HG03378 (cell line): ENCODE measurements around the gene RGS9.
"Not testable (repeated sequence)": the region's sequence is repeated elsewhere in the genome, so short reads cannot be mapped to it uniquely, and the experiment has no call there.

Source experiments
- ATAC-seq: cut with Tn5 transposase; IDR thresholded peaks from one replicate; pipeline ENCODE4 v1.9.1; 2021; ENCODE audit warnings: mild to moderate bottlenecking, moderate library complexity; ENCODE audit not compliant: unreplicated experiment

The RGS9 gene

GRCh38 chr17:65204001-65204400, 66.8 kb downstream of the RGS9 start:
- ATAC-seq, result no peak

DNA sequence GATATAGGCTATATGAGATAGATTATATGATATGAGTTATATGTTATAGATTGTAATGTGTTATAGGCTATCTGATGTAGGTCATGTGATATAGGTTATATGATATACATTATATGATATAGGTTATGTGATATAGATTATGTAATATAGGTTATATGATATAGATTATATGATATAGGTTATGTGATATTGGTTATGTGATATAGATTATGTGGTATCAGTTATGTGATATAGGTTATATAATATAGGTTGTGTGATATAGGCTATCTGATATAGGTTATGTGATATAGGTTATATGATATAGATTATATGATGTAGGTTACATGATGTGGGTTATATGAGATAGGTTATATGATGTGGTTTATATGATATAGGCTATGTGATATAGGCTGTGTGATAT, 68.5 kb downstream of the RGS9 start:
- ATAC-seq, result no peak

GRCh38 chr17:65207448-65207847, 70.3 kb downstream of the RGS9 start:
- ATAC-seq, result not testable (repeated sequence)

GRCh38 chr17:65208717-65209116, 71.5 kb downstream of the RGS9 start:
- ATAC-seq, result no peak

GRCh38 chr17:65218261-65218660, 81.1 kb downstream of the RGS9 start:
- ATAC-seq, result no peak

GRCh38 chr17:65219124-65219523, 82.0 kb downstream of the RGS9 start:
- no peak for ATAC-seq

DNA sequence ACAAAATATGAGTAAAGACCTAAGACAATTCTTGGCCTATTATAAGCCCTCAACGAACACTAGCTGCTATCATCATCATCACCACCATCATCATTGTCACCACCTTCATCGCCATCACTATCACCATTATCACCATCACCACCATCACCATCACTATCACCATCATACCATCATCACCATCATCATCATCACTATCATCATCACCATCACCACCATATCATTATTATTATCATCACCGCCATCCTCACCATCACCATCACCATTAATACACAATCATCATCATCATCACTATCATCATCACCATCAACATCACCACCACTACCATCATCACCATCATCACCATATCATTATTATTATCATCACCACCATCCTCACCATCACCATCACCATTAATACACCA, 82.5 kb downstream of the RGS9 start:
- ATAC-seq, result no peak

GRCh38 chr17:65220732-65221131, 83.6 kb downstream of the RGS9 start:
- no peak for ATAC-seq

DNA sequence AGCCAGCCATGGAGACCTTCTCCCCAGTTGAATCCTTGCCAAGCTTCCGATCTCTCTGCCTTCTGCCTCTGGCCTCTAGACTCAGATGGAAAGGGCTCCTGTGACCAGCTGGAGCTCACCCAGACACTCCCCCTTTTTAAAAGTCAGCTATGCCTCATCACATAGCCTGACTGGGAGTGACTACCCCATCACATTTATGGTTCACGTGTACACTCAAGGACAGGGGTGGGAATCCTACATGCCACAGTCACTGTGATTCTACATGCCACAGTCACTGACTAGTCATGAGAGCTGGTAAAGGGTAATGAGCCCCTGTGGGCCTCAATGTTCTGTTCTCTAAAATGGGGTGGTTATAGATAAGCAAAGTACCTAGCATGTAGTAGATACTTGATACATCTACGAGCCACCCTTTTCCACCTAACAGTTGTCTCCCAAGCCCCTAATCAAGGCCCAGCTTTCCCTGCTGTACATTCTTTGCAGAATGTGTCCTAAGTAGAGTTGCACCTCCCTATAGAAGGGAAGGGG, 85.1 kb downstream of the RGS9 start:
- no peak for ATAC-seq

DNA sequence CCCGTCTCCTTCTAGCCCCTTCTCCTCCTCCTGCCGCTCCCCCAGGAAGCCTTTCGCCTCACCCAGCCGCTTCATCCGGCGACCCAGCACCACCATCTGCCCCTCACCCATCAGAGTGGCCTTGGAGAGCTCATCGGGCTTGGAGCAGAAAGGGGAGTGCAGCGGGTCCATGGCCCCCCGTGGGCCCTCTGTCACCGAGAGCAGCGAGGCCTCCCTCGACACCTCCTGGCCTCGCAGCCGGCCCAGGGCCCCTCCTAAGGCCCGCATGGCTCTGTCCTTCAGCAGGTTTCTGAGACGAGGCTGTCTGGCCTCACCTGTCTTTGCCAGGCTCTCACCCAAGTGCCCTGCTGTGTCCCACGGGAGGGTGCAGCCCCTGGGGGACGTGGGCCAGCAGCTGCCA, 87.9 kb downstream of the RGS9 start:
- ATAC-seq, result no peak

DNA sequence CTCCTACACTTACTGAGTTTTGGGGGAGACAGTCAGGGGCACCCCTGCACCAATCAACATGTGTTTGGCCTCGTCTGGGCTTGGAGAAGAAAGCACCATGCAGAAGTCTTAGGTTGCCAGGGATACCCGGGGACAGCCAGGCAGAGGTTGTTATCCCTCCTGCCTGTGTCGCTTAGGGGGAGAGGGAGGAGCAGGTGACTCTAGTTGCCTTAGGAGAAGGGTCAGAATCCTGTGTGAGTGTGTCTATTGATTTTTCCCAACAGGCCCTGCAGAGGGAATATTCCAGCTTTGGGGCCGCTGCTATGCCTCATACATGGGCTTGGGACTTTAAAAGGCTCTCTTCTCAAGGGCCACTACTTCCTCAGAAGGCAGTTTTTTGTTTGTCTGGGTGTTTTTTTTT, 89.1 kb downstream of the RGS9 start:
- ATAC-seq, result no peak

GRCh38 chr17:65227637-65228036, 90.5 kb downstream of the RGS9 start:
- ATAC-seq, result no peak

DNA sequence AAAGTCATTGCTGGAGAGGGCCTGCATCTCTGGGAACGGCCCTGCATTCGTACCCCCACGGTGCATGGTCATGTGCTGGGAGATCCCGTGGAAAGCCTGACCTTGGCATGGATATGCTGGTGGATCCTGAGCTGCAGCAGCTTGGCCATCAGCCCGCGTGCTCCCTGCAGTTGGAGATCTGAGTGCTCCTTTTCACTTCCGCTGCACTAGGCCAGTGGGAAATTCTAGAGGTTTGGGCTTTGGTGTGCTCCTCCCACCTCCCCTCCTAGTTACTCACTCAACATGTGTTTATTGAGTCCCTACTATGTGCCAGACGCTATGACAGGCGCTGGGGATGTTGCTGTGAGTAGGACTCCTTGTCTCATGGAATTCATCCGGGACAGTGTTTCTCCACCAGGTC, 91.1 kb downstream of the RGS9 start:
- ATAC-seq, result no peak

- ATAC-seq, result peak; percentile 85
Measured at GRCh38 chr17:65228734-65229620, 91.8 kb downstream of the RGS9 start.

- peak; percentile 20 for ATAC-seq
Measured at GRCh38 chr17:65229621-65229995, 92.4 kb downstream of the RGS9 start.

DNA sequence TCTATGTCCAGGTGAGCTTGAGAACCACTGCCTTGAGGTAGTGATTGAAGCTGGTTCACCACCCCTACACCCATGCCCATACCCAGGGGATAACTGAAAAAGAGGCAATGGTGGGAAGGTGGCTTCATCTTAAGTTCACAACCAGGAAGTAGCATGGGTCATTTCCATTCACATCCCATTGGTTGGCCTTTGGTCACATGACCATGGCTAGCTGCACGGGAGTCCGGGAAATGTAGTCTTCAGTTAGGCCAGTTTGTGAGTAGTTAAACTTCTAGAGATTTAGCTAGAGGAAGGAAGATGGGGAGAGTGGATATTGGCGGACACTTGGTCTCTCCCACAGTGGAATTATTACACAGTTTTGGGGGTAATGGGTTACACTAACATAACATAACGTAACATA, 92.9 kb downstream of the RGS9 start:
- no peak for ATAC-seq

DNA sequence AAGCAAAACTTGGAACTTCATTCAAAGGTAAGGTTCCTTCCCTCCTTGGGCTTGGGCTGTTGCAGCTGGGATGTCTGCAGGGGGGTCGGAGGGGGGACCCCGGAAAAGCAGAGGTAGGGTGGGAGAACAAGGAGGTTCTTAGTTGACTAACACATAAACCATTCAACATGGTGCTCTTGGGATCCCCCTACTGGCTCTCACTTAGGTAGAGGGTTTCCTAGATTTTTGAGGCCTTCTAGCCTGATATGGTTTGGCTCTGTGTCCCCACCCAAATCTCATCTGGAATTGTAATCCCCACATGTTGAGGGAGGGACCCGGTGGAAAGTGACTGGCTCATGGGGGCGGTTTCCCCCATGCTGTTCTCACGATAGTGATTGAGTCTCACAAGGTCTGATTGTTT, 93.9 kb downstream of the RGS9 start:
- no peak for ATAC-seq

- no peak for ATAC-seq
Measured at GRCh38 chr17:65231662-65232335, 94.6 kb downstream of the RGS9 start.

- no peak for ATAC-seq
Measured at GRCh38 chr17:65235284-65235683, 98.1 kb downstream of the RGS9 start.

DNA sequence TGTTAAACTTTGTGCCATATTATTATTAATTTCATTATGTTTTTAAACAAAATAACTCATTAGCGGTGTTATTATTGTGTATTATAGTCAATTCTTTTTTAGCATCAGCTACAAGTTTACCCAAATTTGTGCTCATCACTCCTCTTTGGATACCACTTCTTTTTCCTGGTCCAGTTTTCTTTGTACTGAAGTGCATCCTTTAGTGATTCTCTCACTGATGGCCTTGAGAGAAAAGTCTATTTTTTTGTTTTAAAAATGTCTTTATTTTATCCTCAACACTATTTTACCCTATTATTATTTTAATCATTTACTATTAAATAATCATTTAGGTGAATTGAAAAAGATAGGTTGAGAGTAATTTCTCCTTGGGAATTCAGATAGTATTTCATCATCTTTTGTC, 99.2 kb downstream of the RGS9 start:
- no peak for ATAC-seq

DNA sequence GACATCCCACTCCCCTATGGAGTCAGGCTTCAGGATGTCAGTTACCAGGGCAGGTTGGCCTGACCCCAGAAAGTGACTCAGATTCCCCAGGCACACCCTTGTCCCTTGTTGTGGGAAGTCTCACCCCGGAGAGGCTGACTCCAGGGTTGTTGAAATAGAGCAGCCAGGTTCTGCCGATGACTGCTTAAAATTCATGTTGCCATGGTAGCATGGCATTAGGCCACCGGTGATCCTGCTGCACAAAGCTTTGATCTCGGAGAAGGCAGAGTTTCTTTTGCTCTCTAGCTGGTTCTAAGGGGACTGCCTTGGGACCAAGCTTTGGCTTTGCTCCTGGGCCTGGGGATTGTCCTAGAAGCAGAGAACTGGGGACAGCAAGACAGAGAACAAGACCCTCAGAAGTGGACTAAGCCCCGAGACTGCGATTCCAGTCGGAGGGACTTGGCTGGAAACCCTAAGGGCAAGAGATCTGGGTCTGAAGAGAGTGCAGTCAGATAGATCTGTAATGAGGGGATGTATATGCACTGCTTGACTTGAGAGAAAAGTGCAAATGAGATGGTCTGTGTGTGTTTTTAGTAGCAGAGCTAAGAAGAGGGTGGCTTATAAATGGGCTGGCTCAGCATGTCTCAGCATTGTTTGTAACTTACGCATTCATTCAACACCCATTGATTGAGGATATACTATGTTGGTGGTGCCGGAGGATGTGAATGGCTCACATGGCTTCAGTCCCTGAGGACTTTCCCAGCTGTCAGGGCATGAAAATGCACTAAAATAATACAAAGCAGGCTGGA, 106.9 kb downstream of the RGS9 start:
- no peak for ATAC-seq
